ENCODE results near the gene NUMB. TPM values are rescaled to one million over a fixed set of nuclear protein-coding genes. Genes with fewer than 3 reads are reported as not detected.
A peak's percentile ranks its signal among the peaks of the same experiment; 100 is the strongest.

NUMB gene
- polyA plus RNA-seq (ENCODE audit: insufficient read length): 29.7 TPM

- peak; percentile 100 for DNase-seq (ENCODE audit: low read depth)
These were observed at the start of gene NUMB for GRCh38 chr14:73458183-73458976. TSS of gene NUMB (minus strand) at chr14:73458546. CDS start at chr14:73355751, 102,795 bp downstream.

DNA sequence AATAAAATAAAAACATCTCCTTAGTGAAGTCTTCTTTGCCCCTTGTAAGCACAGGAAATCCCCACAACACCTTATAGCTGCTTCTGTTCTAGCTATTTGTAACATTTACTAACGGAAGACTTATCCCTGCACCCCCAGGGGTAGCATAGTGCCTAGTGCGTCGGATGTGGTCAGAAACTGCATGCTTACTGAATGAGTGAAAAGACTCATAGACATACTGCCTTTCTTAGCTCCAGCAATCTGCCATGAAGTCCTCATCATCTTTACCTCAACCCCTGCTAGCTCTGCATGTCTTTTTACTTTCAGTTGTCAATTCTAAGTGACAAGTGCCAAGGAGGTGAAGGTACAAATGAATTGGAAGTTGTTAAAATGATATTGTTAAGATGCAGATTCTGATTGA lies 45.3 kb upstream of the NUMB start:
- DNase-seq (ENCODE audit: low read depth): no peak

GRCh38 chr14:73502017-73502619 lies 43.8 kb upstream of the NUMB start:
- DNase-seq (ENCODE audit: low read depth): no peak

DNA sequence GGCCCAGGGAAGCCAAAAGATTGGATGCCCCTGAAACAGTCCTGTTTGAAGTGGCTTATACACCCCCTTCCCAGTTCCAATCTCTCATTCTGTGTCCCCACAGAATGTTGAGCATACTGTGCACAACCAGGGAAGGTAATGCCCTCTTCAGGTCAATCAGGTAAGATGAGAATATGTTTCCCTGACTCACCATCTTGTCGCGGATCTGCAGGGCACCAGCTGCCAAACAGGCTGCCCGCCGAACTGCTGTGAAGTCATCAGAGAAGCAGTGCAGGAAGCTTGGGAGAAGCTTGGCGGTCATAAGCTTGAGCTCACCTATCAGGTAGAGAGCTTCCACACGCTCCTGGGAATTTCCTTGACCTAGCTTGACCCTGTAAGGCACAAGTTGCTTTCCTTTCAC lies 42.0 kb upstream of the NUMB start:
- DNase-seq (ENCODE audit: low read depth): no peak

DNA sequence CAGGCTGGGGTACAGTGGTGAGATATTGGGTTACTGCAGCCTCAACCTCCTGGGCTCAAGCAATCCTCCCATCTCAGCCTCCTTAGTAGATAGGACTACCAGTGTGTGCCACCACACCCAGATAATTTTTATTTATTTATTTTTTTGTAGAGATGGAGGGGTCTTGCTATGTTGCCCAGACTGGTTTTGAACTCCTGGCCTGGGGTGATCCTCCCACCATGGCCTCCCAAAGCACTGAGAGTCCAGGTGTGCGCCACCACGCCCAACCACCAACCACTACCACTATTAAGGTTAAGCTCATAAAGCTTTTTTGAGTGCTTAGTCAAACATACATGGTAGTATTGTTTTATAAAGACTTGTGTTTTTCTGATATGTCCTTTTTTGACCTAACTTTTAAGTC lies 36.2 kb upstream of the NUMB start:
- DNase-seq (ENCODE audit: low read depth): no peak

GRCh38 chr14:73492670-73493069 lies 34.3 kb upstream of the NUMB start:
- DNase-seq (ENCODE audit: low read depth): no peak

DNA sequence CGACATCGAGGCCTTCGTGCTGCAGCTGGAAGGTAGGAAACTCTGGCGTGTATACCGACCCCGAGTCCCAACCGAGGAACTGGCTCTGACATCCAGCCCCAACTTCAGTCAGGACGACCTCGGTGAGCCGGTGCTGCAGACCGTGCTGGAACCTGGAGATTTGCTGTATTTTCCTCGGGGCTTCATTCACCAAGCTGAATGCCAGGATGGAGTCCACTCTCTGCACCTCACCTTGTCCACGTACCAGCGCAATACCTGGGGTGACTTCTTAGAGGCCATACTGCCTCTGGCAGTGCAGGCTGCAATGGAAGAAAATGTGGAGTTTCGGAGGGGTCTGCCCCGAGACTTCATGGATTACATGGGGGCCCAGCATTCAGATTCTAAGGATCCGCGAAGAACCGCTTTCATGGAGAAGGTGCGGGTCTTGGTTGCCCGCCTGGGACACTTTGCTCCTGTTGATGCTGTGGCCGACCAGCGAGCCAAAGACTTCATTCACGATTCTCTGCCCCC lies 33.8 kb upstream of the NUMB start:
- DNase-seq (ENCODE audit: low read depth): no peak

DNA sequence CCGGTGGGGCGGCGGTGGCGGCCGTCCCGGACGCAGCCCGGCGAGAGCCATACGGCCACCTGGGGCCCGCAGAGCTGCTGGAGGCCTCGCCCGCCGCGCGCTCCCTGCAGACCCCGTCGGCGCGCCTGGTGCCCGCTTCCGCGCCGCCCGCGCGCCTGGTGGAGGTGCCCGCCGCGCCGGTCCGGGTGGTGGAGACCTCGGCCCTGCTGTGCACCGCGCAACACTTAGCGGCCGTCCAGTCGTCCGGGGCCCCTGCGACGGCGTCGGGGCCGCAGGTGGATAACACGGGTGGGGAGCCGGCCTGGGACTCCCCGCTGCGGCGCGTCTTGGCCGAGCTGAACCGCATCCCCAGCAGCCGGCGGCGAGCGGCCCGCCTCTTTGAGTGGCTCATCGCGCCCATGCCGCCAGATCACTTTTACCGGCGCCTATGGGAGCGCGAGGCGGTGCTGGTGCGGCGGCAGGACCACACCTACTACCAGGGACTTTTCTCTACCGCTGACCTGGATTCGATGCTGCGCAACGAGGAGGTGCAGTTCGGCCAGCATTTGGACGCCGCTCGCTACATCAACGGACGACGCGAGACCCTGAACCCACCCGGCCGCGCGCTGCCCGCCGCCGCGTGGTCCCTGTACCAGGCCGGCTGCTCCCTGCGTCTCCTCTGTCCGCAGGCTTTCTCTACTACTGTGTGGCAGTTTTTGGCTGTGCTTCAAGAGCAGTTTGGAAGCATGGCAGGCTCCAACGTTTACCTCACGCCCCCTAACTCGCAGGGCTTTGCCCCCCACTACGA lies 33.1 kb upstream of the NUMB start:
- no peak for DNase-seq (ENCODE audit: low read depth)

DNA sequence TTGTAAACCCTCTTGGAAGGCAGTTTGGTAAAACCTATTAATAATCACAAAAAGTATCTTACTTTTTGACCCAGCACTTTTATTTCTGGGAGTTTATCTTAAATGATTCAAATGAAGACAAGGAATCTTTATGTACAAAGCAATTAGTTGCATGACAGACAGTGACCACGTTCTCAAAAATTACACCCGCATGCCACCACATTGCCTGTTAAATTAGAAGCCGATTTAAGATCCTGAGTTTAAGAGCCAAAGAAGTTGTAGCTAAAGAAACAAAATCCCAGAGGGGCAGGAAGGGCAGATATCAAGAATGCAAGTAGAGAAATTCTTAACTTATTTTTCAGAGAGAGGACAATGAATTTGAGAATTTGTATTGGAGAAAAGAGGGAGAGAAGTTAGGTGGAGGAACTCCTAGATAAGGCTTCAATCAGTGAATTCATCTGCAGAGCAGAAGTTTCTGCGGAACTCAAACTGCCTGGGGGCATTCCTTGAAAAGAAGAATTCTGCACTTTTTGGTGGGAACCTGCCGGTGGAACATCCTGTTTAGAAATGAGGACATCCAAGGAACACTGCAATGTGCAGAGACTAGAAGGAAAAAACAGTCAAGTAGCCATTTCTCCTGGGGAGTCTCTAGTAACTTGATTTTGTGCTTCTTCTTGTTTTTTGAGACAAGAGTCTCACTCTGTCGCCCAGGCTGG lies 31.3 kb upstream of the NUMB start:
- DNase-seq (ENCODE audit: low read depth): no peak

- DNase-seq (ENCODE audit: low read depth): no peak
These were observed 20.3 kb upstream of the NUMB start for GRCh38 chr14:73478684-73479083.

GRCh38 chr14:73477618-73478266 lies 19.4 kb upstream of the NUMB start:
- DNase-seq (ENCODE audit: low read depth): no peak

DNA sequence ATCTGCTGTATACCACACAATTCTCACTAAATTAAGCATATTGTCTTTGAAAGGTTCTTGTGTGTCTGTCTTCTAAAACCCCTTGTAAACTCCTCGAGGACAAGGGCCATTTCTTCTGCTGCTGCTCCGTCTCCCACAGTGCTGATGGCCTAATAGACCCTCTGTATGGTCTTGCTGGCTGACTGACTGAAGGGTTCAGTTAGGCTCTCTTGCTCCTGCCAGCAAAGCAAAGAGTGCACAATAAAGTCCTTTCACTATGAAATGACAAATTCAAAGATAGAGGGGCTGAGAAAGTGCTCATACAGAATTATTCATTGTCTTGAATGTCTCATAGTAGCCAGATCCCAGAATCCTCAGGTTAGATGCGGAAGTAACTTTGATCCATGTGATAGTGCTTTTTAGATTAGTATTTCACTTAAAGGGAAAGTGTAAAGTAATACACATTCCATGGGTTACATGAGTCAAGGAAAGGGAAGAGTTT lies 18.1 kb upstream of the NUMB start:
- DNase-seq (ENCODE audit: low read depth): no peak

- no peak for DNase-seq (ENCODE audit: low read depth)
These were observed 16.6 kb upstream of the NUMB start for GRCh38 chr14:73474952-73475351.

GRCh38 chr14:73472185-73473114 lies 14.1 kb upstream of the NUMB start:
- DNase-seq (ENCODE audit: low read depth): no peak

DNA sequence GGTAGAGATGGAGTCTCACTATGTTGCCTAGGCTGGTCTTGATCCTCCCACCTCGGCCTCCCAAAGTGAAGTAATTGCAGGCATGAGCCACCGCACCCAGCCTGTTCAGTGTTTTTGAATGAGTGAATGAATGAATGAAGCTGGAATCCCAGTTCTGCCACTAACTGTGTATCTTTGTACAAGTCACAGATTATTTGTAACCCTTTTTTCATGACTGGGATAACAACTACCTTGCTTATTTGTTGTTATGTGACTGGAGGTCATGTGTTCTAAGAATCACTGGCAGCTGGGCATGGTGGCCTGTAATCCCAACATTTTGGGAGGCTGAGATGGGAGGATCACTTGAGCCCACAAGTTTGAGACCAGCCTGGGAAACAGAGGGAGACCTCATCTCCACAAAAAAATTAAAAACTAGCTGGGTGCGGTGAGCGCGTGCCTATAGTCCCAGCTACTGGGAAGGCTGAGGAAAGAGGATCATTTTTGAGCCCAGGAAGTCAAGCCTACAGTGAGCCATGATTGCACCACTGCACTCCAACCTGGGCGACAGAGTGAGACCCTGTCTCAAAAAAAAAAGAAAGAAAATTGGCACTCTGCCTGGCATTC lies 13.3 kb upstream of the NUMB start:
- no peak for DNase-seq (ENCODE audit: low read depth)

DNA sequence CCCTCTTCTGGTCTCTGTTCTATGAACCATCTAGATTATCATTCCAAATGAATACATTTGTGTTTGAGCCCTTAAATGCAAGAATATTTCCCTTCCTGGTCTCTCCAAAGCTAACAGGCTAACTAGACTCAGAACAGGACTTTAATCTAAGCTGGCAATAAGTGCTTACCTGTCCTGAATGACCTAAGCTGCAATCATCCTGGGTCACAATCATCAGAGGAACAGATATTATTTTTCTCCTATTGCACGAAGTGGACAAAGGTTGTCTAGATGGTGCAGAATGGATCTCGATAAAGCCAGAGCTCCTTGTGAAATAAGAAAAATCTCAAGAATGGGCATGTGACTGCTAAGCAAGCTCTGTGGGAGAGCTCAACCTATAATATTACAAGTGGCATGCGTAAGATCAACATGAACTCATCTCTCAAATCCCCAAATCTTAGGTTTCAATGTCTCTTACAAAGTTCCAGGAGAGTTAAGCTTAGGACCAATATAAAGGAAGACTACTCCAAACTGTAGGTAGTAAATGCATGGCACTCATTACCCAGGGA lies 10.6 kb upstream of the NUMB start:
- DNase-seq (ENCODE audit: low read depth): no peak

DNA sequence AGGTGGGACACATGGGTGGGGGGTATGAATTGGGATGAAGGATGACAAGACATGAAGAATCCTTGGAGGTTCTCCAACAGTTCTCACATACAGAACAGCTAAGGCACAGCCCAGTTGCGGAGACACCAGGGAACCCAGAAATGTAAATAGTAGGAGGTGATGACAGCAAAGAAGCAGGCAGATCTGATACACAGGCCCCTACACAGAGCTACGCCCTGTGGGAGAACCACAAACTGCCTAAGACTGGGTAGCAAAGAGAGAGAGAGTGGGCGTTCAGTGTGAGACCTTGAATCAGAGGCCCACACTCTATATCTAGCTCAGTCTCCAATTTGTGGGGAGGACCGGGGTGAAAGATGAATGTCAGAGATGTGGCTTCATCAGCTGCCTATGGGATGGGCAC lies 9.5 kb upstream of the NUMB start:
- no peak for DNase-seq (ENCODE audit: low read depth)

DNA sequence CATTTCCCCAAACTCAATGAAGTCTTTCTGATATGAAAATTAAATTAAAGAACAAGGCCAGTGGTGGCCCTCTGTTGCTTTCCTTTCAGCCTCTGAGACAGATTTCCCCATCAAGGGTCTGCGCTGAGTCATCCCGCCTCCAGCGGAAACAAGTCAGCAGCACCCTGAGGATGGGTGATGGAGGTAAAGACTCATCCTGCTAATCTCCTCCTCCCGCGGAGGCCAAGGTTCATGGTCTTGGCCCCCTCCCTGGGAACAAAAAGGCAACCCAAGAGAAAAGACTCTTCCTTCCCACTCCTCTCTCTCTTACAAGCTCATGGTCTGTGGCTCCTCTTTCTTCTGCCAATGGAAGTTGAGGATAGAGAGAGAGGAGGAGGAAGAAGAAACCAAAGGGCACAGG lies 9.0 kb upstream of the NUMB start:
- no peak for DNase-seq (ENCODE audit: low read depth)

GRCh38 chr14:73466861-73467260 lies 8.5 kb upstream of the NUMB start:
- no peak for DNase-seq (ENCODE audit: low read depth)
